LNCaP clone FGC (cell line): ENCODE measurements around the gene CLEC10A.

Experiments
- DNase-seq: peaks from one replicate; pipeline ENCODE4 v3.0.0-alpha.2; 2011; ENCODE audit warnings: low read depth
- H3K4me3 ChIP-seq: 2 replicates; pipeline ENCODE4 v1.5.1; 2011; ENCODE audit warnings: mild to moderate bottlenecking, low read depth, low read length, control low read depth
- TF ChIP-seq, protein P1 (sequence below): IDR thresholded peaks from 2 replicates; pipeline ENCODE4 v1.5.1; 2012; ENCODE audit warnings: mild to moderate bottlenecking; ENCODE audit not compliant: control insufficient read depth, insufficient read depth; ENCODE audit errors: extremely low read depth

CLEC10A gene

DNA sequence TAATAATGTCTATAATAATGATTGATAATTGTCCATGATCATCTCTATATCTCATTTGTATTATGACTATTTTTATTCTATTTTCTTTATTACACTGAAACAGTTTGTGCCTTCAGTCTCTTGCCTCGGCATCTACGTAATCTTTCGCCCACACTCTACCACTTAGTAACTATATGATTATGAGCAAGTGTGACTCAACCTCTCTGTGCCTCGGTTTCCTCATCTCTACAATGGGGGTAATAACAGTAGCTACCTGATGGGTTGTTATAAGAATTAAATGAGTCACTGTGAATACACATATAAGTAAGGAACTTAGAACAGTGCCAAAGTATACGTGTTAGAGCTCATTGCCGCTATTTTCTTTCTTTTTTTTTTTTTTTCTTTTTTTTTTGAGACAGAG, 32.5 kb downstream of the CLEC10A start:
- H3K4me3 ChIP-seq, result peak overlapping the region; percentile 54
- TF ChIP-seq, protein P1, sequence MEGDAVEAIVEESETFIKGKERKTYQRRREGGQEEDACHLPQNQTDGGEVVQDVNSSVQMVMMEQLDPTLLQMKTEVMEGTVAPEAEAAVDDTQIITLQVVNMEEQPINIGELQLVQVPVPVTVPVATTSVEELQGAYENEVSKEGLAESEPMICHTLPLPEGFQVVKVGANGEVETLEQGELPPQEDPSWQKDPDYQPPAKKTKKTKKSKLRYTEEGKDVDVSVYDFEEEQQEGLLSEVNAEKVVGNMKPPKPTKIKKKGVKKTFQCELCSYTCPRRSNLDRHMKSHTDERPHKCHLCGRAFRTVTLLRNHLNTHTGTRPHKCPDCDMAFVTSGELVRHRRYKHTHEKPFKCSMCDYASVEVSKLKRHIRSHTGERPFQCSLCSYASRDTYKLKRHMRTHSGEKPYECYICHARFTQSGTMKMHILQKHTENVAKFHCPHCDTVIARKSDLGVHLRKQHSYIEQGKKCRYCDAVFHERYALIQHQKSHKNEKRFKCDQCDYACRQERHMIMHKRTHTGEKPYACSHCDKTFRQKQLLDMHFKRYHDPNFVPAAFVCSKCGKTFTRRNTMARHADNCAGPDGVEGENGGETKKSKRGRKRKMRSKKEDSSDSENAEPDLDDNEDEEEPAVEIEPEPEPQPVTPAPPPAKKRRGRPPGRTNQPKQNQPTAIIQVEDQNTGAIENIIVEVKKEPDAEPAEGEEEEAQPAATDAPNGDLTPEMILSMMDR, result no peak
- no peak for DNase-seq

DNA sequence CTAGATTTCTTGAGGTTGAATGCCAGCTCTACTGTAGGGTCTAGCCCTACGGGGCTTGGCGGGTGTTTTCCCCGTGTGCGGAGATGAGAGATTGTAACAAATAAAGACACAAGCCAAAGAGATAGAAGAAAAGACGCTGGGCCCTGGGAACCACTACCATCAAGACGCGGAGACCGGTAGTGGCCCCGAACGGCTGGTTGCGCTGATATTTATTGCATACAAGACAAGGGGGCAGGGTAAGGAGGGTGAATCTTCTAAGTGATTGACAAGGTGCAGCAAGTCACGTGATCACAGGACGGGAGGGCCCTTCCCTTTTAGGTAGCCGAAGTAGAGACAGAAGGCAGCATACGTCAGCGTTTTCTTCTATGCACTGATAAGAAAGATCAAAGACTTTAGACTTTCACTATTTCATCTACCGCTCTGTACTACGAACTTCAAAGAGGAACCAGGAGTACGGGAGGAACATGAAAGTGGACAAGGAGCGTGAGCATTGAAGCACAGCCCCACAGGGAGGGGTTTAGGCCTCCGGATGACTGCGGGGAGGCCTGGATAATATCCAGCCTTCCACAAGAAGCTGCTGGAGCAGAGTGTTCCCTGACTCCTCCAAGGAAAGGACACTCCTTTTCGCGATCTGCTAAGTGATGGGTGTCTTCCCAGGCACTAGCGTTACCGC, 33.2 kb downstream of the CLEC10A start:
- peak overlapping the region; percentile 54 for H3K4me3 ChIP-seq
- peak; percentile 61 for DNase-seq

DNA sequence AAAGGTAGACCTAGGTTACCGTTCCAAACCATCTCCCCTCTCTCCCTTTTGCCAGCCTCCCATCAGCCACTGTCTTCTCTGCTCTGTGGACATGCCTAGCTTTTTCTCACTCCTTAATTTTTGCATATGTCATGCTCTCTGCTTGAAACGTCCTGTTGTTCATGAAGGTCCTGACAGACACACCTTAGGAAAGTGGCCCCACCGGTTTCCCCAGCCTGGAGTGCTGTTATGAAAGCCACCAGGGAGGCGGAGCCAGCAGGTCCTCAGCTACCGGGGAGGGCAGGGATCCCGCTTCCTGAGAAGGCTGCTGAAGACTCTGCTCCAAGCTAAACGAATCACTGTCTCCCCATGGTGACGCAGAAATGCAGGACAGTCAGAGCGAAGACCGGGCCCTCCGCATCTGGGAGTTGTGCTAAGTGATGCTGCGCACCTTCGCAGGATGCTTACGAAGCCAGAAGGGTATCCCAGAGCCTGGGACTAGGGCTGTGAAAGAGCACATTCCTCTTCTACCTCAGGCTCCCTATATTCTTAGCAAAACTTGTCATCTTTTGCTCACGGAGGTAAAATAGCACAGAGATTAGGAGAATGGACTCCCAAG, 33.8 kb downstream of the CLEC10A start:
- DNase-seq, result peak; percentile 92
- H3K4me3 ChIP-seq, result peak overlapping the region; percentile 54
- TF ChIP-seq, protein P1, result no peak

DNA sequence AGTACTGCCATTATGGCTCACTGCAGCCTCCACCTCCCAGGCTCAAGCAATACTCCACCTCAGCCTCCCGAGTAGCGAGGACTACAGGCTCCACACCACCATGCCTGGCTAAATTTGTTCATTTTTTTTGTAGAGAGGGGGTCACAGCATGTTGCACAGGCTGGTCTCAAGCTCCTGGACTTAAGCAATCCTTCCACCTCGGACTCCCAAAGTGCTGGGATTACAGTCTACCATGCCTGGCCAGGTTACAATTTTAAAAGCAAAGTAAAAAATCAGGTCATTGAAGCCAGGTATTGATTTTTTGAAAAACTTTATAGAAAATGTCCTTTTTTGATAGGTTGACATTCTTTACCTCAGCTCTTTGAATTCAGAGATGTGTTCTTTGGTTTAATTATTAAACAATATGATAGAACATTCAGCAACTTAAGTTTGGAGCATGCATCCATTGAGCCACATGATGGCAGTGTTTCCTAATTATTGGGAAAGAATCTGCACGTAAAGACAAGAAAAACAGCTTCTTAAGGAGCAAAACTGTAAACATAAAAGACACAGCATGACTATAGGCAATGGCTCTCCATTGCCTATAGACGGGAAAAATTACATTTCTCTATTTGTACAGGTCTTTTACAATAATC, 34.4 kb downstream of the CLEC10A start:
- H3K4me3 ChIP-seq, result peak overlapping the region; percentile 54
- TF ChIP-seq, protein P1, result peak; percentile 83
- peak; percentile 73 for DNase-seq

DNA sequence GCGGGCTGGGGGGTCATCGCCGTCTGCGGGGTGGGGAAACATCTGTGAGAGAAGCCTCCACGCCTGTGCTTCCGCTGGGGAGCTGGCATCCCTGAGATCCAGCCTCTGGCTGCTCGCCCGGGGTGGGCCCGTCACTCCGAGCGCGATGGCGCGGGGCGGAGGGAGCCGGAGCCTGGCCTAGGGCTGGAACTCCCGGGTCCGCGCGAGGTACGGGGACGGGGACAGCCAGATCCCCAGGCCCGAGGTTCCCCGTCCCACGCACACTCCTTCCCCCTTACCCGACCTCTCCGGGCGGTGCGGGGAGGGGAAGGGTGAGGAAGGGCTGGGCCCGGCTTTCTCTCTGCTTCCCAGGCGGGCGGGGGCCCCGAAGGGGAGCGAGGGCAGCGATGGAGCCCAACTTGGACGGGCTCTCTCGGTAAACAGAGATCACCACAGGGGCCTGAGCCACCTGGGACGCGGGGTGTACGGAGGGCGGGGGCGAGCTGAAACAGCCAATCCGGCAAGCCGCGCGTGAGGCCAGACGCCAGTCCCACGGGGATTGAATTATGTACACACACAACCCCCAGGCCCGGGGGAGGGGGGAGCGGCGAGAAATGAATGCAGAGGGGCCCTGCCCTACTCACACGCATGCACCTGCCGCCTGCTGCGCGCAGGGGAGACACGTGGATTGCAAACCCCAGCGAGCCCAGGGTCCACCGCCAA, 36.4 kb downstream of the CLEC10A start, which contains the start of gene SLC16A11:
Gene SLC16A11, minus strand, starts transcription at position 596 of the 702 bp plus-strand sequence. Its CDS starts 579 bp downstream, at position 17.
- H3K4me3 ChIP-seq, result no peak within 1 kb of the TSS
- no peak for DNase-seq
- TF ChIP-seq, protein P1, result no peak

DNA sequence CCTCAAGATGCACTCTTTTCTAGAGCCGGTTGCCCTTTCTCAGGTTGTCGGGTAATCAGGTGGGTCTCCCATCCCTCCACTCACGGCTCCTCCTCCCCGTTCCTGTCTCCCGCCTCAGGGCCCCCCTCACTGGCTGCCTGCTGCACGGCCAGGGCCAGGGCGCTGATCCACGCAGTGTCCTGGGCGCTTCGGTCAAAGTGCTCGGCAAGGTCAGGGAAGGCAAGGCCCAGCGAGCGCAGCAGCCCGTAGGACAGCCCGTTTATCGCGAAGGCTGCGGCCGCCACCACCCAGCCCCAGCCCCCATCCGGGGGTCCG, 36.9 kb downstream of the CLEC10A start:
- H3K4me3 ChIP-seq, result no peak overlapping the region
- TF ChIP-seq, protein P1, result no peak
- DNase-seq, result no peak

DNA sequence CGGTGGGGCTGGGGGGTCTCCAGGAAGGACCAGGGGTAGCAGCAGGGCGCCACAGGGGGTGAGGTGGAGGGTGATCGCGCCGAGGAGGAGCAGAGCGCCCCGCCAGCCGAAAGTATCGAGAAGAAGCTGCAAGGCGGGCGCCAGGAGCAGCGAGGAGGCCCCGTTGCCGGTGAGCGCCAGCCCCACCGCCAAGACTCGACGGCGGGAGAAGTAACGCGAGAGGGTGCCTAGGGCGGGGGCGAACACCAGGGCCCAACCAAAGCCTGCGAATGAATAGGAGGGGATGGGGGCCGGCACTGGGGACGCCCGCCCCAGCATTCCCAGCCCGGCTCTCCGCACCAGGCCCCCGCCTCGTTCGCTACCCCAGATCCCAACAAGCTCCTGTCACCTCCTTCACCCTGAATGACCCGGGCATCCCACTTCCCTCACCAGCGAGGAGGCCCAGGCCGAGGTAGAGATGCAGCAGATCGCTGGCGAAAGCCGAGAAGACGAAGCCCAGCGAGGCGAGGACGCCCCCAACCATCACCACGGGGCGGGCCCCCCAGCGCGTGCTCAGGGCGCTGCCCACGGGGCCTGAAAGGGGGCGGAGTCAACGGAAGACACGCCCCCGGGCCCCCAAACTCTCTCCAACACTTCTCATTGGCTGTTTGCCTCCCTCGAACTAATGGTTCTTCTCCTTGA, 37.4 kb downstream of the CLEC10A start:
- no peak overlapping the region for H3K4me3 ChIP-seq
- TF ChIP-seq, protein P1, result no peak
- no peak for DNase-seq
